ENCODE measurements around the gene TLL2.

Gene TLL2

DNA sequence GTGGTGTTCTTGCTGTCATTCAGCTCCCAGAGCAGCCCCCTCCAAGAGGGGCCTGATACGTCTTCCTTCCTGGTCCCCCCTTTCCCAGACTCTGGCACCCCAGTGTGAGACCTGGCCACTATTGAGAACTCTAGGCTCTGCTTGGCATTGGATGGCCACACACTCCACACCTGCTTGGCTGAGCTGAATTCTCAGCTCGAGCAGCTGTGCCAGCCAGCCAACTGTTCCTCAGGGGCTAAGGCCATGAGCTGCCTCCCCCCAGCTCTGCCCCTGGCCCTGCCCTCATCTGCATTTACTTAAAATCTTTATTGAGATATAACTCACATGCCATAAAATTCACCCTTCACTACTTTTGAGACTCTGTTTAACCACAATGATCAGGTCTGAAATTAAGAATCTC is 6.7 kb downstream of the TLL2 start:
- DNase-seq (ENCODE audit: low read depth, low spot score) = no peak

DNA sequence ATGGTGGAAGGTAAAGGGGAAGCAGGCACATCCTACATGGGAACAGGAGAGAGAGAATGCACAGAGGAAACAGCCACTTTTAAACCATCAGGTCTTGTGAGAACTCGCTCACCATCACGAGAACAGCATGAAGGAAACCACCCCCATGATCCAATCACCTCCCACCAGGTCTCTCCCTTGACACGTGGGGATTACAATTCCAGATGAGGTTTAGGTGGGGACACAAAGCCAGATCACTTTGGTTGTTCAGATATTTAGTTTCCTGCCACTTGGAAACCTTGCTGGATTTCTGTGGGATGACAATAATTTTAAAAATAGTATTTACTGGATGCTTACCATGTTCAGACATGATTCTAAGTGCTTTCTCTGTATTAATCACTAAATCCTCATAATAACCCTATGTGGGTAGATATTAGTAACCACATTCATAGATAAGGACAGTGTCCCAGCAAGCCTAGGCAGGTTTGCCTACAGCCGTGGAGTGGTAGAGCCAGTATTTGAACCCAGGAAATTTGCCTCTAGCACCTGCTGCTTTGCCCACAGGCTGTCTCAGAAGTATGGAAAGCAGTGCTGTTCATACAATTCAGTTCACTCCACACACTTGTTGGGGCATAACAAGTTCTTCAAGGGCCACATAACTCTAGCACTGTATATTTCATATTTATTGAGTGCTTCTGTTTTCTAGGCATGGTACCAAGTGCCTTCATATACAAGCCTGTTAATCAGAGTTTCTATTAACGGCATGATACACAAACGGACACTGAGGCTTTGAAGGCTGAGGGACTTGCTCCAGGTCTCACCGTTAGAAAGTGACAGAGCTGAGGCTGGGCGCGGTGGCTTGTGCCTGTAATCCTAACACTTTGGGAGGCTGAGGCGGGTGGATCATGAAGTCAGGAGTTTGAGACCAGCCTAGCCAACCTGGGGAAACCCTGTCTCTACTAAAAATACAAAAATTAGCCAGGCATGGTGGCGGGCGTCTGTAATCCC is 8.3 kb downstream of the TLL2 start:
- DNase-seq (ENCODE audit: low read depth, low spot score) = no peak

DNA sequence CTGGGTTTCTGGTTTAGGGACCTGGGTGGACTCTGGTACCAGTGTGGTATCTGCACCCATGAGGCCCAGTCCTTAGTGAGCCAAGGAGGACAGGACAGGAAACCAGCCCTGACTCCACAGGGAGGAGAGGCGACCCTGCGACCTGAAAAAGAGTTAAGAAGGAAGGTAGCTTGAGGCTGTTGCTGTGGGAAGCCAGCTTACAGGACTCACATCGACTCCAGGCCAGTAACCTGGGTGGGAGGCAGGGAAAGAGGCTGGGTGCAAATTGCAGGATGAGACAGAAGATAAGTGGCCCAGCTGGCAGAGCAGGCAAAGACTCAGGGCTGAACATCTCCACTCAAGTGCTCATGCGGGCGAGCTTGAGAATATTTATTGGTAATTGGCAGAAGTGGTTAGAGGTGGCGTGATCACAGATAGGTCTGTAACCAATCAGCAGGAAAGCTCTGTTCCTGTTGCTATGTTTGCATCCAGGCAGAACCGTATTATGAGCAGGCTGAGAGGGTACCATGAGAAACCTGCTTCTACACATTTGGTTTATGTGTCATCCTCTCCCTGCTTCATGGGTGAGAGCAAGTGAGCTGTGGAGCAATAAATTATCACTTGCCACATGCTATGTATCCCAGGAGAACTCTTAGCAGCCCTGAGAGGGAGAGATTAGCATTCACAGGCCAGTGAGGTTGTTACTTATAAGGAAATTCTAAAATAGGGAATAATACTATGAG is 11.0 kb downstream of the TLL2 start:
- DNase-seq (ENCODE audit: low read depth, low spot score) = no peak

DNA sequence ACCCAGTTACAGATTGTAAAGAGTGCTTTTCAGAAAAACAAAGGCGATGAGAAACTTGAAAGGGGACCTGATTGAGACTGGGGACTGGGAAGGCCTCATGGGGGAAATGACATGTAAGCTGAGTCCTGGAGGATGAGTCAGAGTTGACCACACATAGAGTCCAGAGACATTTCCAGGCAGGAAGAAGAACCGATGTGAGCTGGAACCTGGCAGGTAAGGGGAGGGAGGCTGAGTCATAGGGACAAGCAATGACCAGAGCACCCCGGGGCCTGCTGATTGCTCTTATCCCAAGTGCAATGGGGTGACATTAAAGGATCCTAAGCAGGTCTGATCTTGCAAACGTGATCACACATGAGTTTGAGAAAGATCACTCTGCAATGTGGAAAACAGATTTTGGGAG is 11.7 kb downstream of the TLL2 start:
- no peak for DNase-seq (ENCODE audit: low read depth, low spot score)

DNA sequence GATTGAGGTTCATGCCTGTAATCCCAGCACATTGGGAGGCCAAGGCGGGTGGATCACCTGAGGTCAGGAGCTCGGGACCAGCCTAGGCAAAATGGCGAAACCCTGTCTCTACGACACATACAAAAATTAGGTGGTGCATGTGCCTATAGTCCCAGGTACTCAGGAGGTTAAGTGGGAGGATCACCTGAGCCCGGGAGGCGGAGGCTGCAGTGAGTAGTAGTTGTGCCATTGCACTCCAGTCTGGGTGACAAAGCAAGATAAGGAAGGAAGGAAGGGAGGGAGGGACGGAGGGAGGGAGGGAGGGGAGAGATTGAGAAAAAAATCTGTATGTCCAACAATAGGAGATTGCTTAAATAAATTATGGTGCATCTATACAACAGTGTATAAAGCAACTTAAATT is 13.2 kb downstream of the TLL2 start:
- no peak for DNase-seq (ENCODE audit: low read depth, low spot score)

DNA sequence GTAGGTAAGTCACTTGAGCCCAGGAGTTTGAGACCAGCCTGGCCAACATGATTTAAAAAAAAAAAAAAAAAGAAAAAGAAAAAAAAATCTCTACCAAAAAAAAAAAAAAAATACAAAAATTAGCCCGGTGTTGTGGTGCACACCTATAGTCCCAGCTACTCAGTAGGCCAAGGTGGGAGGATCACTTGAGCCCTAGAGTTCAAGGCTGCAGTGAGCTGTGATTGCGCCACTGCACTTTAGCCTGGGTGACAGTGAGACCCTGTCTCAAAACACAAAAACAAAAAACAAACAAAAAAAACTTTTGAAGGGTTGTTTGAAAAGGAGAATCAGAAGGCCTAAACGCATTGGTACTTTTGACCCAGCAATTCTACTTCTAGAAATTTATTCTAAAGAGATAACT is 13.7 kb downstream of the TLL2 start:
- no peak for DNase-seq (ENCODE audit: low read depth, low spot score)

- DNase-seq (ENCODE audit: low read depth, low spot score) = no peak
Observed at GRCh38 chr10:96497391-96497790, 16.3 kb downstream of the TLL2 start.

DNA sequence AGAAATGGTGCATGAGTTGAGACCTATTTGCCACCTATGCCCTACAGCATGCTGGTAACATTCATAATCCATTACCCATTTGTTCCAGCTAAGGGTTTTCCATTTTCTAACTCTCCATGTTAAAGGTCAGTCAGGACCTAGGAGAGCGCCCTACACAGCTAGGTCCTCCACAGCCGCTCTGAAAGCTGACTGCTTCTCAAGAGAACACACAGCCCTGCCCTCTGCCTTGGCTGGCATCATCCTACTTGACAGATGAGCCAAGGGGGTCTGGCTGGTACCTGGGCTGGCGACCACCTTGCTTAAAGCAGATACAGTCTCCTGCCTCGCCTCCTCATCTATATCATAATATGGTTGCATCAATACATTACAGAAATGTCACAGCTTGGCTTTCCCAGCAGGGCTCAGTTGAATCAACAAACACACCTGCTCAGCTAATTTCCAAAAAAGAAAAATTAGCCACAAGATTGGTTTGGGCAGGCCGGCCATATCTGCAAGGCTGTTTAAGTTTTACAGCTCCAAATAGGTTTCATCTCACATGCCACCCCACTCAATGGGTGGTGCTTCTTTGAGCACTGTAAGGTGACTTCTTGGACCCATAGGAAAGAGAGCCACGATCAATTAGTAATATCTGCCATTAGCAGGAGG is 17.3 kb downstream of the TLL2 start:
- no peak for DNase-seq (ENCODE audit: low read depth, low spot score)

DNA sequence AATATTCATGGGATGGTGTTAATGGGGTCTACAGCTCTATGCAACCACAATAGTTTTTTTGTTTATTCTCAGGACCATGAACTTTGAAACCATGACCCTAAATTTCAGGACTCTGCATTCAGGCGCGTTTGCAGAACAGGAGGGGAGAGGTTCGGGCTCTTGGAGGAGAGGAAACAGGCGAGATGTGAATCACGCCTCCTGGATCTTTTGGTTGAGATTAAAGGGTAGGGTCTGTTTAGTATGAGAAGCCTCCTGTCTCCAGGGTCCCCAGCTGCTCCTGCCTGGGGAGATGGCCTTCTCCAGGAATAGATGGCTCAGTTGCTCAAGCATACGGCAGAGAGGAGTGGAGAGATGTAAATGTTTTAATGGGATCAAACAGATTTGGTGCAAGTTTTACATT is 18.2 kb downstream of the TLL2 start:
- DNase-seq (ENCODE audit: low read depth, low spot score) = no peak

GRCh38 chr10:96494694-96495093 is 19.0 kb downstream of the TLL2 start:
- DNase-seq (ENCODE audit: low read depth, low spot score) = no peak

DNA sequence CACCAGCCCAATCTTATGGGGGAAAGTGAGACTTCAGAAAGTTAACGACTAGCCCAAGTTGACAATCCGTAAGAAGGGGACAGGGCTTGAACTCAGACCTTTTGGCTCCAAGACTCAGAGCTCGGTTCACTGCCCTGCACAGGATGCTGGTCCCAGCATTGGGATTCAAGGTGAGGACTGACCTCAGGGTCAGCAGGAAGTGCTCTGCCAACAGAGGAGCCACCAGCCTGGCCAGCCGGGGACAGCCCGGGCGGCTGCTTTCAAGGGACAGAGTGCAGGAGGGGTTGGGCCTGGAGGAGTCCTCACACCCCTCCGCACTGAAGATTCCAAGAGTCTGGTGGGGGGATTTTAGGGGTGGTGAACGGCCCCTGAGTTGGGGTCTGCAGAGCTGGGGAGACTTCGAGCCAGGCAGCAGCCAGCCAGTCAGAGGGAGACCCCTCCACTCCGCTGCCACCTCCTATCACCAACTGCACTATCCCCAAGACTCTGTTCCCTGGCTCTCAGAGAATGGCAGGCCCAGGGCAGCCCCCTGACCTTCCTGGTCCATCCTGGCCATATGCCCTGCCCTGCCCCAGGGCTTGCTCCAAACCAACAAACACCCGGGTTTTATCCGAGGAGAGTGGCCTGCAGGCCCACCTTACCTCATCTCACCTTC is 19.7 kb downstream of the TLL2 start:
- no peak for DNase-seq (ENCODE audit: low read depth, low spot score)

GRCh38 chr10:96493254-96493653 is 20.5 kb downstream of the TLL2 start:
- no peak for DNase-seq (ENCODE audit: low read depth, low spot score)

DNA sequence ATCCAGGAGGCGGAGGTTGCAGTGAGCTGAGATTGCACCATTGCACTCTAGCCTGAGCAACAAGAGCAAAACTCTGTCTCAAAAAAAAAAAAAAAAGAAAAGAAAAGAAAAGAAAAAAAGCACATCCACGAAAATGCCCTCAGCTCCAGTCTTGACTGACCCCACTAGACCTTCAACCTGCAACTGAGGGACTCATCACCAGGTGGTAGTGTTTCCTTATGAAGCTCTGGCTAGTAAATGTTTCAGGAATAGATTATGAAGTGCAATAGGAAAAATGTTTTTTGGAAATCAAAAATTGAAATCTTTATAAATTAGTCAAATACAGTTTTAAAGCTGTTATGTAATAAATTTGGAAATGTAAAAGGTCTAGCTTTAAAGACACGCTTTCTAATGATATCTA is 22.4 kb downstream of the TLL2 start:
- DNase-seq (ENCODE audit: low read depth, low spot score) = no peak

DNA sequence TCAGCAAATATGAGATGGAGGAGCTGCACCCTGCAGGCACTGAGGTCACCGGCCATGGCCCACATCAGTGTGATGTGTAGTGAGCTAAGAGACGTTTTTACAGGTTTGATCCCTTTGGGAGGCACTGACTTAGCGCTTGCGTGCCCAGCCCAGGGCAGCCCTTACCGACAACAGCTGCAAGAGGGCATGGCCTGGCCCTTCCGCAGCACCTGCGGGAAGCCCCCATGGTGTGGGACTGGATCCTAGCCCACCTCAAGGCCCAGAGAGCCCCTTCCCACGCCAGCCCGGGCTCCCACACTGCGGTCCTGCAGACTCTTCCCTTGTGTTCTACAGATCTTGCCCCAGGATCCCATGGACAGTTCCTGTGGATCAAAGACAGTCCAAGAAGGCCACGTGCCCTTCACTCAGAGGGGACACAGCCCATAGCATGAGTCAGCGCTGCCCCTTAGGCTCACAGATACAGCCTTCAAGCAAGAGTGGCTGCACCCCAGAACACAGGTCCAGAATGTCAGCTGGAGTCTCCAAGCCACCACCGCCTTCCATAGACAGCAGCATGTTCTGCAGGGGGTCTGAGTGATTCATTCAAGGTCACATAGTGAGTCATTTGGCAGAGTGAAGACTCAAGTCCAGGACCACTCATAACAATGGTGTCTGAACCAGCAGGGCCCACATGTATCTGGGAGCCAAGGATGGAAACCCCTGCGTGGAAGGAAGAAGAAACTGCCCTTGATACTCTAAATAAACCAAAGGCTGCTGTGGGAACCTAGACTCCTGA is 25.4 kb downstream of the TLL2 start:
- DNase-seq (ENCODE audit: low read depth, low spot score) = no peak

GRCh38 chr10:96482815-96483588 is 30.7 kb downstream of the TLL2 start:
- no peak for DNase-seq (ENCODE audit: low read depth, low spot score)

- DNase-seq (ENCODE audit: low read depth, low spot score) = no peak
Observed at GRCh38 chr10:96478355-96478754, 35.4 kb downstream of the TLL2 start.

DNA sequence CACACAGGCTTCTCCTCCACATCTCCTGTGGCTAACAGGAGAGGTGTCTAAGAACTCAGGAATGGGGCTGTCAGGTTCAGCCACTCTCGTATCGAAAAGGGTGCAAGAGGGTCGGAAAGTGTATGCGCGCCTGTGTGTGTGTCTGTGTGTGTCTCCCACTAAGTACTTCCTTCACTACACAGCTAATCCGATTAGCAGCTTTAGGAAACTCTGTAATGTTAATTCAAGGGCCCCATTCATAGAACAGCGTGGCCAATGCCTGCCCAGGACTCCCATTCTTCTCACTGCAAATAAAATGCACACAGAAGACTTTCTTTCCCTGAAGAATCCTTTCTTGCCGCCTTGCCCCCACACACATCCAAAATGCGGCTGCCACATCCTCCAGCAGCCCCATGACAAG is 39.9 kb downstream of the TLL2 start:
- DNase-seq (ENCODE audit: low read depth, low spot score) = no peak

GRCh38 chr10:96470116-96470743 is 43.5 kb downstream of the TLL2 start:
- DNase-seq (ENCODE audit: low read depth, low spot score) = no peak

GRCh38 chr10:96468845-96469244 is 44.9 kb downstream of the TLL2 start:
- DNase-seq (ENCODE audit: low read depth, low spot score) = no peak

GRCh38 chr10:96465599-96465998 is 48.1 kb downstream of the TLL2 start:
- no peak for DNase-seq (ENCODE audit: low read depth, low spot score)
